Measurements from ENCODE around the gene EPC2.
"Not testable (repeated sequence)": the region's sequence is repeated elsewhere in the genome, so short reads cannot be mapped to it uniquely, and the experiment has no call there.

The EPC2 gene

GRCh38 chr2:148721520-148721931 lies 77.0 kb downstream of the EPC2 start:
- no peak for DNase-seq (ENCODE audit: low read depth in 2 of 2, low spot score in 1 of 2)

DNA sequence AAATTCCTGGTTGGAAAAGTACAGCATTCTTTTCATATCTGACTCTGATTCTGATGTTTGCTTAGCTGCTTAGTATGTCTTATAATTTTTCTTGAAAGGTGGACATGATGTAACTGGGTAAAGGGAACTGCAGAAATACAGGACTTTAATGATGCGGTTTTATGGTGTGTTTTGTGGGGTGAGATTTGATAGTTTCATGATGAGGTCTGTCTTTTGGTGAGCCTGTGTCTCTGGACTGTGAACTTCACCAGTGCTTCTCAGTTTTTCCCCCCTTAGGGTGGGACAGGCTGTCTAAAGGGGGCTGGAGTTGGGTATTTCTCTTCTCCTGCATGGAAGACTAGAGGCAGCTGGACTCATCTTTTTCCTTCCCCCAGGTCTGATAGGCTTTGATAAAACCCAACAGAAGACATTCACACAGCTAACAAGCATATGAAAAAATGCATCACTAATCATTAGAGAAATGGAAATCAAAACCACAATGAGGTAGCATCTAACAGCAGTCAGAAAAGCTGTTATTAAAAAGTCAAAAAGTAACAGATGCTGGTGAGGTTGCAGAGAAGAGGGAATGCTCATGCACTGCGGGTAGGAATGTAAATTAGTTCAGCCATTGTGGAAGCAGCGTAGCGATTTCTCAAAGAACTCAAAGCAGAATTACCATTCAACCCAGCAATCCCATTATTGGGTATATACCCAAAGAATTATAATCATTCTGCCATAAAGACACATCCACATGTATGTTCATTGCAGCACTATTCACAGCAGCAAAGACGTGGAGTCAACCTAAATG lies 77.6 kb downstream of the EPC2 start:
- DNase-seq (ENCODE audit: low read depth in 2 of 2, low spot score in 1 of 2) = no peak

GRCh38 chr2:148725564-148725963 lies 81.0 kb downstream of the EPC2 start:
- no peak for DNase-seq (ENCODE audit: low read depth in 2 of 2, low spot score in 1 of 2)

DNA sequence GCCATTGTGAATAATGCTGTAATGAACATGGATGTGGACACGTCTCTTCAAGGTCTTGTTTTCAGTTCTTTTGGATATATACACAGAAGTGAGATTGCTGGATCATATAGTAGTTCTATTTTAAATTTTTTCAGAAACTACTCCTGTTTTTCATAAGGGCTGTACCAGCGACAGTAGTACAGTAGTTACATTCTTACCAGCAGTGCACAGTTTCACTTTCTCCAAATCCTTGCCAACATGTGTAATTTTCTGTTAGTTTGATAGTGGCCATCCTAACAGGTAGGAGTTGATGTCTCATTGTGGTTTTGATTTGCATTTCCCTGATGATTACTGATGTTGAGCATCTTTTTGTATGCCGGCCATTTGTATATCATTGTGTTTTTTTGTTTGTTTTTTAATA lies 81.7 kb downstream of the EPC2 start:
- no peak for DNase-seq (ENCODE audit: low read depth in 2 of 2, low spot score in 1 of 2)

DNA sequence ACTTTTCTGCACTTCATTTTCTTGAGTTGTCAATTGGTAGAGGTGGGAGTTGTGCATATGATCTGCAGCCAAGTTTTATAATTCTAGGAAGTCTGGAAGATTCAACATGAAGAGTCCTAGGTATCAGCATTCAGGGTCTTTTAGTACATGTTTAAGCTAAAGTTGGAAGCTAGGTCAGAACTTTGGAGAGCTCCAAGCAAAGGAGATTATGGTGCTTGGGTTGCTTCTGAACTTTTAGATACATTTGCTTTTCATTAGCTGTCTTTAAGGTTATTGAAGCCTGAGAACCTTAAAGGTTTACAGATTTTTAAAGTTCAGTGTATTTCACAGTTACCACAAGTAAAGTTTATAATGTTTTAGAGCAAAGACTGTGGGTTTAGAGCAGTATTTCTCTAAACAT lies 85.5 kb downstream of the EPC2 start:
- DNase-seq (ENCODE audit: low read depth in 2 of 2, low spot score in 1 of 2) = no peak

DNA sequence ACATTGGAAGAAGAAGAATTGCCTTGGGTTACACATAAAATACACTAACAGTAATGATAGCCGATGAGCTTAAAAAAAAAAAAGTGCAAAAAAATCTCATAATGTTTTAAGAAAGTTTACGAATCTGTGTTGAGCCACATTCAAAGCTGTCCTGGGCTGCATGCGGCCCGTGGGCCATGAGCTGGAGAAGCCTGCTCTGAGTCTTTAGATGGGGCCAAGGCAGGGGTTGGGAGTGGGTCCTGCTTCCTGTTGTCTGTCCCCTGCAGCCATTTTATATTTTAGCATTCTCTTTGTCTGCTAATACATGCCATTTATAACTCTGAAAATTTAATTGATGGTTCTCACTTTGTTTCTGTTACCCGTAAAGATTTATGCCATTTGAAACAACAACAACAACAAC lies 93.2 kb downstream of the EPC2 start:
- no peak for DNase-seq (ENCODE audit: low read depth in 2 of 2, low spot score in 1 of 2)

GRCh38 chr2:148739454-148740105 lies 95.0 kb downstream of the EPC2 start:
- DNase-seq (ENCODE audit: low read depth in 2 of 2, low spot score in 1 of 2) = no peak

DNA sequence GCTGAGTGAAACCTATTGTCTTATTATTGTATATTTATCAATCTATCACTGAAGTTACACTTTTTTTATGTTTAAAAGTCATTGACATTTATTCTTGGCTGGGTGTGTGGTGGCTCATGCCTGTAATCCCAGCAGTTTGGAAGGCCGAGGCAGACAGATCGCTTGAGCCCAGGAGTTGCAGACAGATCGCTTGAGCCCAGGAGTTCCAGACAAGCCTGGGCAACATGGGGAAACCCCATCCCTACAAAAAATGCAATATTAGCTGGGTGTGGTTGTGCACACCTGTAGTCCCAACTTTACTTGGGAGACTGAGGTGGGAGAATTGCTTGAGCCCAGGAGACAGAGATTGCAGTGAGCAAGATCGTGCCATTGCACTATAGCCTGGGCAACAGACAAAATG lies 97.8 kb downstream of the EPC2 start:
- no peak for DNase-seq (ENCODE audit: low read depth in 2 of 2, low spot score in 1 of 2)

- DNase-seq (ENCODE audit: low read depth in 2 of 2, low spot score in 1 of 2) = no peak
These were observed 100.8 kb downstream of the EPC2 start for GRCh38 chr2:148745151-148745851.

- no peak for DNase-seq (ENCODE audit: low read depth in 2 of 2, low spot score in 1 of 2)
These were observed 102.4 kb downstream of the EPC2 start for GRCh38 chr2:148746973-148747372.

- DNase-seq (ENCODE audit: low read depth in 2 of 2, low spot score in 1 of 2) = no peak
These were observed 107.4 kb downstream of the EPC2 start for GRCh38 chr2:148751907-148752306.

DNA sequence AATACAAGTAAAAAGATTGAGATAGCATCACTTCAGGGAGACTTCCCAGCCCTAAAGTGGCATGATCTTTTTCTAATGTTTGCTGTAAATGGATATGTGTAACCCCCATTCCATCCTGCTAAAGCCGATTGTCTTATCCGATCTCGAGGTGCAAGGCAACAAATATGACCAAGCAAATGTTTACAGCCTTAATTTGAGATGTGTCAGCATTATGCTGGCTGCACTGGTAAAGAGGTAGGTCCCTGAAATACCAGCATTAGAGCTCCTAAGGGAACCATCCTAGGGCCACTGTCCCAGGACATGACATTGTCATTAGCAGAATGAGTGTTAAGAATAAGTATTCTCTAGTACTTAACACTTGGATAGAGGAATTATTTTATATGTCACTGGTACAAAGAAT lies 108.4 kb downstream of the EPC2 start:
- no peak for DNase-seq (ENCODE audit: low read depth in 2 of 2, low spot score in 1 of 2)

GRCh38 chr2:148754864-148755263 lies 110.3 kb downstream of the EPC2 start:
- DNase-seq (ENCODE audit: low read depth in 2 of 2, low spot score in 1 of 2) = no peak

DNA sequence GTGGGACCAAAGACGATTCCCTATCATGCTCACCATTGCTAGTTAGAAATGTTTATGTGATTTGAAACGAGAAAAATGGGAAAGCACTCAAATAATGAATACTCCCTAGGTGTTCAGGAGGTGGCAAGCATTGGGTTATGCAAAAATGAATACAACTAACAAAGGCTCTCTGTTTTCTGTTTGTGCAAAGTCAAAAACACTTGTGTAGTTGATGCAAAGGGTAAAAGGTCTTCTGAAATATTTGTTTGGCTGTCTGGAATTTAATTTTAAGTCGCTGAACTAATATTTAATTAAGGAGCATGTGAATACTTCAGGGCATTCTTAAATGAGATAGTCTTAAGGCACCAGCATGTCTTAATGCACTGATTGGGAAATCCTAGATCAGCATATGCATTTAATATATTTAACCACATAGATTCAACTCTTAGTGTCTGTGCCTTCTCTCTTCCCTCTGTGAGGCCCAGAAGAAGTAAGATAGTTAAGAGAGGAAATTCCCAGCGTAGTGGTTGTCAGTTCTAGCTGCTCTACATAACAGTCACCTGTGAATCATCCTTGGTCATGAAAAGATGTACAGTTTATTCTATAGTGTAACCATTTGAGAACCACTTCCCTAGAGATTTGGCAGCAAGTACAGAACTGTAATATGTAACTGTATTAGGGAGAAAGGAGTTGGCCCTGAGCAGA lies 111.9 kb downstream of the EPC2 start:
- DNase-seq (ENCODE audit: low read depth in 2 of 2, low spot score in 1 of 2) = no peak

DNA sequence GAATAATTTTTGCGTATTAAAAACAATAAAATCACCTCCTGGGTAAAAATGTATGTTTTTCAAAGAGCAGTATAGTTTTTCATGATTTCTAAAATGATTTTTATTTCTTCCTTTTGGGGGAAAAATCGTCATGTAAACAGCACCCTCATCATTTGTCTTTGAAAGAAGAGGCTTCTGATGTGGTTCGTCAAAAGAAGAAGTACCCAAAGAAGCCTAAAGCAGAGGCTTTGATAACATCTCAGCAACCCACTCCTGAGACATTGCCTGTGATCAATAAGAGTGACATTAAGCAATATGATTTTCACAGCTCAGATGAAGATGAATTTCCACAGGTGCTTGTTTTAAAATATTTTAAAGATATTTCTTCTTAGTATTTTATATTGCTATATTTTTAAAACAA lies 120.3 kb downstream of the EPC2 start:
- DNase-seq (ENCODE audit: low read depth in 2 of 2, low spot score in 1 of 2) = no peak

- no peak for DNase-seq (ENCODE audit: low read depth in 2 of 2, low spot score in 1 of 2)
These were observed 125.5 kb downstream of the EPC2 start for GRCh38 chr2:148770047-148770446.

GRCh38 chr2:148781544-148781943 lies 137.0 kb downstream of the EPC2 start:
- DNase-seq (ENCODE audit: low read depth in 2 of 2, low spot score in 1 of 2) = no peak

GRCh38 chr2:148789059-148789458 lies 144.5 kb downstream of the EPC2 start:
- no peak for DNase-seq (ENCODE audit: low read depth in 2 of 2, low spot score in 1 of 2)

- DNase-seq (ENCODE audit: low read depth in 2 of 2, low spot score in 1 of 2) = not testable (repeated sequence)
These were observed 145.6 kb downstream of the EPC2 start for GRCh38 chr2:148790172-148790571.

- DNase-seq (ENCODE audit: low read depth in 2 of 2, low spot score in 1 of 2) = no peak
These were observed 150.0 kb downstream of the EPC2 start for GRCh38 chr2:148794558-148794957.

- DNase-seq (ENCODE audit: low read depth in 2 of 2, low spot score in 1 of 2) = no peak
These were observed 152.4 kb downstream of the EPC2 start for GRCh38 chr2:148796735-148797512.
